IPS DF 6.9 (cell line): ENCODE measurements around the gene RERE.

Experiments used
- DNase-seq: peaks from one replicate; pipeline ENCODE4 v3.0.0-alpha.2; 2013; ENCODE audit warnings: low read depth, low spot score
- H3K27ac ChIP-seq: one replicate; pipeline ENCODE4 v1.5.1; 2013; ENCODE audit warnings: low read length, control low read depth
- H3K27me3 ChIP-seq: 2 replicates; pipeline ENCODE4 v1.6.1; 2013; ENCODE audit warnings: mild to moderate bottlenecking, low read length; ENCODE audit not compliant: control insufficient read depth, insufficient read depth
- H3K36me3 ChIP-seq: 2 replicates; pipeline ENCODE4 v1.6.1; 2013; ENCODE audit warnings: low read length; ENCODE audit not compliant: control insufficient read depth, insufficient read depth
- H3K4me1 ChIP-seq: 2 replicates; pipeline ENCODE4 v1.6.1; 2013; ENCODE audit warnings: low read length; ENCODE audit not compliant: control insufficient read depth, insufficient read depth
- H3K4me3 ChIP-seq: 2 replicates; pipeline ENCODE4 v1.5.1; 2013; ENCODE audit warnings: mild to moderate bottlenecking, low read length
- H3K9me3 ChIP-seq: 2 replicates; pipeline ENCODE4 v1.6.1; 2013; ENCODE audit warnings: low read length, inconsistent platforms; ENCODE audit not compliant: control insufficient read depth, insufficient read depth
- WGBS: extraction: QIAGEN DNeasy Blood & Tissue Kit; methylation state at CpG from one replicate; pipeline ENCODE4 v1.1.7; 2013; ENCODE audit warnings: mixed read lengths, missing lambda C conversion rate; ENCODE audit not compliant: insufficient read length, insufficient coverage; 5-methylcytosine and 5-hydroxymethylcytosine counted together

RERE gene

DNA sequence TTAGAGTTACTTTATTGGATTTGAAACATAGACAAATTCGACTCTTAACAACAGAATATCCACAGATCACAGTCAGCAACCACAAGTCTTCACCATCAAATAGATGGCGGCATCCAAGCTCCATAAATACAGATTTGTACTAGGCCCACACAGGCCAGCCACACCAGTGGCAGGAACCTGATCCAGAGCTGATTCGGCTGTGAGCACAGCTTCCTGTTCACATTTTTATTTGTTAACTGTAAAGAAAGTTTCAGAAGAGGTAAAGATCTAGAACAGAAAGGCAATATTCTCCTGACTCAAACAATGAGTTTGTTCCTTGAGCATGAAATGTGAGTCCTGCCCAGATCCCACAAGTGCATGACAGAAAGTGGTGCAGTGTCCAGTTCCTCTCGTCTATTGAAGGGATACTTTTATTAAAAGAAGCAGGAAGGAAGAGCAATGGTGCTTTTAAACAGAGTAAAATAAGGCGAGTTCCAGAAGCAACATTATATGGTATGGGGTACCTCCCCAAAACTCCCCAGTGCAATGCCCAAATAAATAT, 293.7 kb downstream of the RERE start:
- Histone ChIP-seq H3K27ac (no peak overlapping the region), H3K27me3 (no peaks in the 10 kb centered on the region), H3K9me3 (no peaks in the 10 kb centered on the region), H3K36me3 (no peaks in the 10 kb centered on the region), H3K4me1 (peaks cover 9% of the 10 kb centered on the region), H3K4me3 (no peak overlapping the region)
- DNase-seq = no peak
- WGBS = no CpG with 5 or more reads among the region's 5 CpGs

DNA sequence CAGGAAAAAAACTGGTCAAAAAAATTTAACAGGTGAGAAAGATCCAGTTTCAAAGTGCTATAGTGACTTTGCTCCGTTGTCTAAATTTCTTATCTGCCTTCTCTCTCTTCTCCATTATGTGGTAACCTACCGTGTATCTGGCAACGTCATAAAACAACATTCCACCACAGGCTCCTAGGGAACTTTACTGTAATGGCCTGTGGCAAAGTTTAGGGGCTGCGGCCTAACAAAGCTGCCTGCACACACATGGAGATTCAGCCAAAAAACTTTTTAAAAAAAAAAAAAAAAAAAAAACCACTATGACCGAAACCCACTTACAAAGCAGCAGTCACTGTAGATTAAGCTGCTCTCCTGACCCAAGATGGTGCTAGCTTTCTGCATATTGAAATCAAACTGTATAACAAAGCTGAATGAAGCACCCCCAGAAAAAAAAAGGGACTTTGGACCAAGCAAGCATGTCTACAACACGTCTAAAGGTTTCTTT, 296.9 kb downstream of the RERE start:
- Histone ChIP-seq H3K27ac (no peak overlapping the region), H3K27me3 (no peaks in the 10 kb centered on the region), H3K4me1 (peaks cover 6% of the 10 kb centered on the region), H3K4me3 (no peak overlapping the region), H3K36me3 (no peaks in the 10 kb centered on the region), H3K9me3 (no peaks in the 10 kb centered on the region)
- no CpG with 5 or more reads among the region's 6 CpGs for WGBS
- no peak for DNase-seq

- H3K4me3 ChIP-seq = no peak overlapping the region
- no peaks in the 10 kb centered on the region for H3K9me3 ChIP-seq
- no peak overlapping the region for H3K27ac ChIP-seq
- no peaks in the 10 kb centered on the region for H3K36me3 ChIP-seq
- no peak for DNase-seq
- WGBS = no CpG with 5 or more reads among the region's 1 CpG
- 0 out of 2 replicates have a peak, but pooled peaks cover 2% of the 10 kb centered on the region for H3K4me1 ChIP-seq
- no peaks in the 10 kb centered on the region for H3K27me3 ChIP-seq
Measured at GRCh38 chr1:8519167-8519566, 298.3 kb downstream of the RERE start.

- DNase-seq = no peak
- Histone ChIP-seq H3K27ac (no peak overlapping the region), H3K36me3 (no peaks in the 10 kb centered on the region), H3K9me3 (no peaks in the 10 kb centered on the region), H3K27me3 (no peaks in the 10 kb centered on the region), H3K4me3 (no peak overlapping the region), H3K4me1 (0 out of 2 replicates have a peak, but pooled peaks cover 2% of the 10 kb centered on the region)
- no CpG with 5 or more reads among the region's 3 CpGs for WGBS
Measured at GRCh38 chr1:8518490-8518801, 299.0 kb downstream of the RERE start.

DNA sequence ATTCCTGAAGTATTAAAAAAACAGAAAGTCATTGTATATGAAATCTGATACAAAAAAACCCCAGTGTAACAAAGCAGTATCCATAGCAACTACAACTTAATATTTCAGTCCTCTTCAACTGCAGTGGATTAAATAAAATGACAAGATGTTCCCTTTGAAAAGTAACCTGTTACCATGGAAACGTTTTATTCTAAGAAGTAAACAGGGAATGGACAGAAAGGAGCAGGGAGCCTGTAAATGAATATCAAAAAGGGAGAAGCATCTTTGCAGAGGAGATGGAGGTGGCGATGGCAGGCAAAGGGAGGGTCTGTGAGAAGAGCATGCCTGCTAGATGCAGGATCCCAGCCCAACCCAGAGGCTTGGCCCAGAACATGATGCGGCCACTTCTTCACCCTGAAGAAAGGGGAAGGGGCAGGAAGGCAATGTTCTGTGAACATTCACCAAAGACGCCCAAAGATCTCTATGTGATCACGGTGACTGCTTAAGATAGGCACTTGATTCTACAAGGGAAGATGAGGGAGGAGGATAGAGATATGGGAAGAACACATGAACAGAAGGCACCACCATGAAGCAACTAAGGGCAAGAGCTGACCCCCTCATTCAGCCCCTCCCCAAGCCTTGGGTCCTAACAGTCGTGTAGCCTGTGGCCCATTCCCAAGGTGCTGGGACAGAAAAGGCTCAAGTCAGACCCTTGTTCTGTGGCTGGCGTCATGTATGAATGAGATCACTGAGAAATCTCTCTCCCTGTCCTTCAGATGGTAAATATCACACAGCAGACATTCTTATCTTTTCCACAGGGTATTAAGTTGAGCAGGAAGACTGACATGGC, 299.6 kb downstream of the RERE start:
- H3K4me3 ChIP-seq = no peak overlapping the region
- no CpG with 5 or more reads among the region's 7 CpGs for WGBS
- H3K9me3 ChIP-seq = no peaks in the 10 kb centered on the region
- DNase-seq = no peak
- H3K36me3 ChIP-seq = no peaks in the 10 kb centered on the region
- H3K4me1 ChIP-seq = 0 out of 2 replicates have a peak, but pooled peaks cover 2% of the 10 kb centered on the region
- H3K27me3 ChIP-seq = no peaks in the 10 kb centered on the region
- no peak overlapping the region for H3K27ac ChIP-seq

DNA sequence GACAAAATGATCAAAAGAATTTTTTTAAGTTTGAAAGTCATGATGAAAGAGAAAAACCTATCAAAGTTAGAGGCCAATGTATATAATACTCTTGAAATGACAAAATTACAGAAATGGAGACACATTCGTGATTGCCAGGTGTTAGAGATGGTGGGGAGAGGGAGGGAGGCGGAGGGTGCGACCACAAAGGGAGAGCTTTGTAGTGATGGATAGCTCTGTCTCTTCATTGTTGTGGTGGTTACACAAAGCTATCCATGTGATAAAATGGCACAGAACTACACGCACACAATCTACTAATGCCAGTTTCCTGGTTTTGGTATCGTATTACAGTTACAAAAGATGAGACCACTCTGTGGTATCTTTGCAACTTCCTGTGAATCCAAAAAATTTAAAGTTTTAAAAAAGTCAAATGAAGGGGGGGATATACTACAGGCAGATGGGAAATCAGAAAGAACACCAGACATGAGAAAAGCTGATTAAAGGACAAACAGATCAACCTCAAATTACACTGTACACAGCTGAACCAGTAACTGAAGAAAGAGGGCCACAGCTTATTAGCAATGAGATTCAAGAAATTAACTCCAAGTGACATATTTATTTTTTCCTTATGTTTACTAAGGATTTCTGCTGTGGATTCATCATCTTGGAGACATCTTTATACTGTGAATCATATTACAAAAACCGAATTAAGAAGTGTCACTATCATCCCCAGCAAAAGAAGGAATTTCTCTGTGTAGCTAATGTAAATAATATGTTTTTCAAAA, 300.5 kb downstream of the RERE start:
- Histone ChIP-seq H3K27ac (no peak overlapping the region), H3K27me3 (no peaks in the 10 kb centered on the region), H3K36me3 (no peaks in the 10 kb centered on the region), H3K4me1 (0 out of 2 replicates have a peak, but pooled peaks cover 2% of the 10 kb centered on the region), H3K9me3 (no peaks in the 10 kb centered on the region), H3K4me3 (no peak overlapping the region)
- no CpG with 5 or more reads among the region's 6 CpGs for WGBS
- no peak for DNase-seq

- no peaks in the 10 kb centered on the region for H3K9me3 ChIP-seq
- 0 out of 2 replicates have a peak, but pooled peaks cover 2% of the 10 kb centered on the region for H3K4me1 ChIP-seq
- no CpG with 5 or more reads among the region's 4 CpGs for WGBS
- H3K36me3 ChIP-seq = no peaks in the 10 kb centered on the region
- DNase-seq = no peak
- H3K27me3 ChIP-seq = no peaks in the 10 kb centered on the region
- no peak overlapping the region for H3K27ac ChIP-seq
- no peak overlapping the region for H3K4me3 ChIP-seq
Measured at GRCh38 chr1:8516278-8516777, 301.1 kb downstream of the RERE start.

DNA sequence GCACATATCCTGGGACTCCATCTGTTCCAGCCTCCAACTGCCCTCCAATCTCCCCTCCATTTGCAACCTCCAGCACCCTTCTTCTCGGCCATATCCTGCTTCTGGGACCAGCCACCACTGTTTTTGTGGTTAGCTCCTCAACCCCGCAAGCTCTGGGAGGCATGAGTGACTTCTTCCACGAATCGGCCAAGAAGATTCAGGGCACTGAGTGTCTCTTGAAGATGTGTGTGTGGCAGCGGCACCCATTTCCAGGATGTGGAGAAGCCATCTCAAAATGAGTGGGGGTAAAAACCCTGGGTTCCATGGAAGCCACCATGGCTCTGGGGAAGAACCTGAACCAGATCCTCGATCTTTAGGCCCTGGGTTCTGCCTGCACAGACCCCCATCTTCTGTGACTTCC, 304.9 kb downstream of the RERE start:
- Histone ChIP-seq H3K27me3 (no peaks in the 10 kb centered on the region), H3K4me3 (no peak overlapping the region), H3K4me1 (no peaks in the 10 kb centered on the region), H3K36me3 (no peaks in the 10 kb centered on the region), H3K9me3 (no peaks in the 10 kb centered on the region), H3K27ac (no peak overlapping the region)
- no peak for DNase-seq
- no CpG with 5 or more reads among the region's 6 CpGs for WGBS

- H3K36me3 ChIP-seq = no peaks in the 10 kb centered on the region
- no peak for DNase-seq
- no peaks in the 10 kb centered on the region for H3K27me3 ChIP-seq
- no CpG with 5 or more reads among the region's 9 CpGs for WGBS
- H3K4me3 ChIP-seq = no peak overlapping the region
- no peaks in the 10 kb centered on the region for H3K4me1 ChIP-seq
- H3K9me3 ChIP-seq = no peaks in the 10 kb centered on the region
- no peak overlapping the region for H3K27ac ChIP-seq
Measured at GRCh38 chr1:8510041-8510823, 307.2 kb downstream of the RERE start.

DNA sequence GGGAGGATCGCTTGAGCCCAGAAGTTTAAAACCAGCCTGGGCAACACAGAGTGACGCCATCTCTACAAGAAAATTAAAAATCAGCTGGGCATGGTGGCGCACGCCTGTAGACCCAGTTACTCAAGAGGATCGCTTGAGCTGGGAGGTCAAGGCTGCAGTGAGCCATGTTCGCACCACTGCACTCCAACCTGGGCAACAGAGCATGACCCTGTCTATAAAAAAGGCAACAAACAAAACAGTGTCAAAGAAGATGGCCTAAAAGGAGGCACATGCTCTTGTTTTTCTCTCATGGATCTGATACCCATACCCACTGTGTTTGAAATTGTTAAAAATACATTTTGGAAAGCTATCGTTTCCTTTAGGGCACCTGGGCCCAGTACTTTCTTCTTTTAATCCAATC, 307.9 kb downstream of the RERE start:
- WGBS = no CpG with 5 or more reads among the region's 7 CpGs
- no peak overlapping the region for H3K27ac ChIP-seq
- no peak for DNase-seq
- H3K4me3 ChIP-seq = no peak overlapping the region
- no peaks in the 10 kb centered on the region for H3K27me3 ChIP-seq
- no peaks in the 10 kb centered on the region for H3K4me1 ChIP-seq
- no peaks in the 10 kb centered on the region for H3K9me3 ChIP-seq
- H3K36me3 ChIP-seq = no peaks in the 10 kb centered on the region
